ENCODE results near the gene PPP1R7.

The PPP1R7 gene

DNA sequence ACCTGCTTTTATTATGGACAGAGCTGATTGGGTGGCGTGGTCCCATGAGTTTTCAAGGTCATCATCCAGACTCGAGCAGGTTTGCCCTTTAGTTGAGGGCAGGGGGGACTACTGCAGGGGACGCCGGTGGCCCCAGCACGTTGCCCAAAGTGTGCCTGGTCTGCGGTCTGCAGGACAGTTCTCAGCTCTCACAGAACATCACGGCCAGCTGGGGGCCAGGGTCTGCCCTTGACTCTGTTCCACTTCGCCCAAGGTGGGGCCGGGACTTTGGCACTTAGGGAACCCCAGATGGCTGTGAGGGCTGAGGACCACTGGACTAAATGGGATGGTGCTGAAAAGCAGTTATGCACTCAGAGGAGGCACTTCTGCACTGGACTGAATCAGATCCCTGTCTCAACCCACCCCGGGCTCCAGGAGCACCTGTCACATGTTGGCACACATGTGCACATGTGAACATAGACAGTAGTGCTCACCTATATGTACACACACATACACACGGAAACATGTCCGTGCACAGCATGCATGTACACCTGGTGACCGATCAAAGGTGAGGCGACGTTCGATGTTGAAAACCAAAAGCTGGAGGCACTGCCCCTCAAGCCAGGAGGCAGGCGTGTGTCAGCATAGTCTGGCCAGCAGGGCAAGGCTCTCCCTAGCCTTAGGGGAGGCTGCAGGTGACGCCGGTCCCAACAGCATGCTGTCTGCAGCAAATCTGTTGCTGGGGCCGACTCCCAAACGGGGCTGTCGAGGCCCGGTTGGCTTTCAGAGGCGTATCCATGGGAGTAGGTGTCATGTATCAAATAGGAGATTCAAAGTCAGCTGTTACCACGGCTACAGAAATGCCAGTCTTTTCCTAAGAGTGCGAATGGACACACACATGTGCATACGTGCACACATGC is 48.4 kb downstream of the PPP1R7 start:
- DNase-seq = no peak

DNA sequence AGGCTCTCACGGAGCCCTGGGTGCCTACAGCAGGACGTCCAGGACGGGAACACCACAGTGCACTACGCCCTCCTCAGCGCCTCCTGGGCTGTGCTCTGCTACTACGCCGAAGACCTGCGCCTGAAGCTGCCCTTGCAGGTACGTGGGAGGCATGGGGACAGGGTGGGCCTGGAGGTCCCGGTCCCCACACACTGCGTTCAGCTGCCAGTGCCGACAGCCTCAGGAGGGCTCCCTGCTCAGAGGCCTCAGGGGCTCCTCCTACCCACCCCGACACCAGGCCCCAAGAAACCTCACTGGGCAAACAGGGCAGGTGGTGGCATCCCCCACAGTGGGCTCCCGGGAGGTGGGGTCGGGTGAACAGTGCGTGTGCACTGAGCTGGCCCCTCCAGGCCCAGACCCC is 49.0 kb downstream of the PPP1R7 start:
- no peak for DNase-seq

DNA sequence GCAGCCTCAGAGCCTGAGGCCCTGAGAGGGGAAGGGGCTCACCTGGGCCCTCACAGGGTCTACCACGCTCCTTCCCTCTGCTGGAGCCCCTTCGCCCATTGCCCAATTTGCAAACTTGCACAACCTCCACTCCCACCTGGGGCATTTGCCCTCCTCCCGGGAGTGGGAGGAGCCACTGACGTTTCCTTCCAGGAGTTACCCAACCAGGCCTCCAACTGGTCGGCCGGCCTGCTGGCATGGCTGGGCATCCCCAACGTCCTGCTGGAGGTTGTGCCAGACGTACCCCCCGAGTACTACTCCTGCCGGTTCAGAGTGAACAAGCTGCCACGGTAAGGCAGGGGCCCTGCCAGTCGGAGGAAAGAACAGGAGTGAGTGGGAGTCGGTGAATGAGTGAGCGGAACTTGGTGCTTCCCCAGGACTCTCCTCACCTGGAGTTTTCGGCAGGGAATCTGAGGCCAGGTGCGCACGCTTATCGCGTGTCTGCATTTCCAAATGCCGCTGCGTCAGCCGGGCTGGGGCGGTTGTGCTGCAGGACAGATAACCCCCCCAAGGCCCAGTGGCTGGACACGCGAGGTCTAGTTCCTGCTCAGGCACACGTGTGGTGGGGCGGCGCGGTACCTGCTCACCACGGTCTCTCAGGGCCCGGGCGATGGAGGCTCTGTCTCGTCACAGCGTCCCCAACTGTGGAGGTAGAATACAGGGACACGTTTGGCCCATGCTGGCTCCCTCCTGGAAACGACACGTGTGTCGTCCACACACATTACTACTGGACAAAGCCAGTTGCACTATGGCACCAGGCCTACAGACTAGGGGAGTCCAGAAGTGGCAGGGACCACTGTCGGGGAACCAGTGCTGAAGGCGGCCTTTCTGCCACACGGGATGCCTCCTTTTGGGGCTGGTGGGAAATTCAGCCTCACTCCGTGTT is 49.9 kb downstream of the PPP1R7 start:
- no peak for DNase-seq

DNA sequence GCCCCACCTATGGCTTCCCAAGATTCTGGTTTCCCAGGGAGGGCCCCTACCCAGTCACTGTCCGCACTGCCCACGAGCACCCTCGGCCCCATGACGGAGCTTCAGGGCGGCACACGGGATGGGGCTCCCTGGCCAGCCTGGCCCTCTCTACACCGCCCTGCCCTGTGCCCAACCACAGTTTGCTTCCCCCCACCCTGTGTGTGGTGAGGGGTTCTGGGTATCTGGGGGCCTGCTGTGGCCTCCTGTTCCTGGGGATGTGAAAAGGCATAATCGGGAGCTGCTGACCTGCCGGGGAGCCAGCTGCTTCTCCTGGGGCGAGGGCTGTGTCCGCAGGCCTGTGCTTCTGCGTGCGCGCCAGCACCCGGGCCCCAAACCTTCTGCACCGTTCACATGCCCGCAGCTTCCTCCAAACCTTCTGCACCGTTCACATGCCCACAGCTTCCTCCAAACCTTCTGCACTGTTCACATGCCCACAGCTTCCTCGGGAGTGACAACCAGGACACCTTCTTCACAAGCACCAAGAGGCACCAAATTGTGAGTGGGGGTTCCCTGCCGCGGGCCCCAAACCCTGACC is 50.6 kb downstream of the PPP1R7 start:
- no peak for DNase-seq

DNA sequence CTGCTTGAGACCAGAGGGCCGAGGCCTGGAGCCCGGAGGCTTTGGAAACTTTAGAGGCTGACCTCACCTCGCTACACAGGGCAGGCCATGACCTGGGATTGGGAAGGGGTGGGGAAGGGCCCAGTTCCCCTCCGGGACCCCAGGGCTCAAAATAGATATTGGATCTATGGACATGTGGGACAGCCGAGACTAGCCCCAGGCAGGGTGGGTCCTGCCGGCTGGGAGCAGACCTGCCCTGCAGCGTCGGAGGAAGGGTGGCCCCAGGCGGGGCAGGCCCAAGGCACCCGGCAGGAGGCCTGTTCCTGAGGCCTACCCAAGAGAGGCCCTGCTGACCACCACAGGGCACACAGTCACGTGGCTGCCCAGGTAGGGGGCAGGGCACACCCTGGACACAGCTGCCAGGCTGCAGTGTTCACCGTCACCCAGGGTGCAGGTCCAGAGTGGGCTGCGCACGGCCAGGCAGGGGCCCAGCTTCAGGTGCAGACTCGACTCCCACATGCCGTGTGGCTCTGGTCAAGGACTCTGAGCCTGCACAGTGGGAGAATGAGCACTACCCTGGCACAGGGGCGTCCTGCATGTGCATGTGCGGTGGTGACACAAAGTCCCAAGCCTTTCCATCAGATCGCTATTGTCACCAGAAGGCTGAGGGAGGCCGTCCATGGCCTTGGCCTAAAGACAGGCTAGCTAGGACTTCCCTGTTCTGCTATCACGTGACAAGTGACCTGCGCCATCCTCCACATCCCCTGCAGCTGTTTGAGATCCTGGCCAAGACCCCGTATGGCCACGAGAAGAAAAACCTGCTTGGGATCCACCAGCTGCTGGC is 51.4 kb downstream of the PPP1R7 start:
- DNase-seq = no peak

DNA sequence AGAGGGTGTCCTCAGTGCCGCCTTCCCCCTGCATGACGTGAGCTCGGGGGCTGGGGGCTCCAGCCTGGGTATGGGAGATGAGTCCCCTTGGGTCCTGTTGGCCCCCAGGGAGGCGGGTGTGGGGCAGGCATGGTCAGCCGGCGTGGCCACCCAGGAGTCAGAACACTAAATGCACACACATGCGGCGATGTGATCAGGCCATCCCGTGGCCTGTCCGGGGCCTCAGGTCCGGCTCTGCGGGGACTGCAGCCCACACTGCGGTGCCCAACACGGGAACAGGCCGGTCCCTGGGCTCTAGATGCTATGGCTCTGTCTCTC is 52.0 kb downstream of the PPP1R7 start:
- DNase-seq = no peak

DNA sequence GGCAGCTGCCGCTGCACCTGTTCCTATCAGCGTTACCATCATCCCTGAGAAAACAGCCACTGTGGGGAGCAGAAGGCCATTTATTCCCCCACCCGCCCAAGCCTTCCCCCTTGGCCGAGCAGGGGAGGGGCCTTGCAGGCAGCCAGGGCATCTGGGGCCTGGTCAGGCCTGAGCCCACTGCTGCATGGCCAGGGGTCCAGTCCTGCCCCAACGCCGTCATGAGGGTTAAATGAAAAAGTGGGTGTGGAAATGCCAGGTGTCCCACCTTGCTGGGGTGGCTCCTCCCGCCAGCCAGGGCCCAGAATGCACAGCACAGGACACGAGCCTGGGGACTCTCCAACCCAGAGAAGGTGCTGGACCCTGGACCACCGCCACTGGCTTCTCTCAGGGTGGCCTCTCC is 52.4 kb downstream of the PPP1R7 start:
- DNase-seq = no peak

DNA sequence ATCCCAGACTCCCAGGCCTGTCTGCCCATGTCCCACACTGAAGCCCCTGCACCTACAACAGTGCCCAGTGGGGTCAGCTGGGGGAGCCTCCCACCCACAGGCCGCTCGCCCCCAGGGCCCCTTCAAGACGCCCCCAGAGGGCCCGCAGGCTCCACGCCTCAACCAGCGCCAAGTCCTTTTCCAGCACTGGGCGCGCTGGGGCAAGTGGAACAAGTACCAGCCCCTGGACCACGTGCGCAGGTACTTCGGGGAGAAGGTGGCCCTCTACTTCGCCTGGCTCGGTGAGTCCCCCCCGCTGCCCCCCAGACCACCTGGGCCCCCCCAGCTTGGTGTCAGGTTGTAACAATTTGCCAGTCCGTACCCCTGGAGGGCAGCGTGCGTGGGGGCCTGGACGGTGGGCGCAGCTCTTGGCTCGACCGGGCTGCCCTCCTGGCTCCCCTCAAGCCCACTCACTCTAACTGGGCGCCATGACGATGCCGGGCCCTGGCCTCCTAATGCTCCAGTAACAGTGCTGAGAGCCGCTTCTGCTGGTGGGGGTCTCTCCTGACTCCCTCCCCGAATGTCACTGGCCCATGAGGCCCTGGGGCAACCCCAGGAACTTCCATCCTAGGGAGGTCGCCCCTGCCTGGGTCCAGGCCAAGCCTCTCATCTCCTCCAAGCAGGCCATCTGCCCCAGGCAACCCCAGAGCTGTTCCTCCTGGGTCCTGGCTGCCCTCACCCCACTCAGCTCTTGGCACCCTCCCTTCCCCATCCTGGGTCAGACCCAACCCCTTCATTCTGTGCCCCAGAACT is 53.1 kb downstream of the PPP1R7 start:
- DNase-seq = no peak

DNA sequence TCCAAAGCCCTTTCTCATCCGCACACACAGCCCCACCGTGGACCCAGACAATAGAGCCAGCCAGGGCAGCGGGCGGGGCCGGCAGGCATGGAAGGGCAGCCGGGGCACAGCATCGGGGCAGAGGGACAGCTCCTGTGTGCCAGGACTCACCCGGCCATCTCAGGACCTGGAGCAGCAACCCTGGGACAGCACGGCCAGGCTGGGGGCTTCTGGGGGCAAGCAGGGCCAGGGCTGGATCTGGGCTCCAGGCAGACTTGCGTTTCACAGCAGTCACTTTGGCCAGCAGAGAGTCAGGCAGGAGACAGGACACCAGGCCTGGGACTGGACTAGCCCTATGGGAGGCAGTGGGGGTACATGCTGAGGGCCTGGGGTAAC is 53.7 kb downstream of the PPP1R7 start:
- no peak for DNase-seq

DNA sequence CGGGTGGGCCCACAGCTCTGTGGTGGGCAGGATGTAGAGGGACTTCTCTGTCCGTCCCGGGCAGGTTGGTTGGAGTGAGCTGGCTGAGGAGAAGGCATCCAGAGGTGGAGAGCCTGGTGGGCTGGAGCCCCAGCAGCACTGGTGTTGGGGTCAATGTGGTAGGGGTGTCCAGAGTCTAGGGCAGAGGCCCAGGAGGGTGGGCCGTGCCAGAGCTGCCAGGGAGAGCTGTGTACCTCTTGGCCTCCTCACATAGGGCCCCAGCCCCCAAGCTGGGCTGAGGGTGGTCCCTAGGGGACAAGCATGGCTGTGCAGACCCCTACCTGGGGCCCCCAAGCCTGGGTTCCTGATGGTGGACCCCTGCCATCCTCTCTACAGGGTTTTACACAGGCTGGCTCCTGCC is 54.2 kb downstream of the PPP1R7 start:
- no peak for DNase-seq

DNA sequence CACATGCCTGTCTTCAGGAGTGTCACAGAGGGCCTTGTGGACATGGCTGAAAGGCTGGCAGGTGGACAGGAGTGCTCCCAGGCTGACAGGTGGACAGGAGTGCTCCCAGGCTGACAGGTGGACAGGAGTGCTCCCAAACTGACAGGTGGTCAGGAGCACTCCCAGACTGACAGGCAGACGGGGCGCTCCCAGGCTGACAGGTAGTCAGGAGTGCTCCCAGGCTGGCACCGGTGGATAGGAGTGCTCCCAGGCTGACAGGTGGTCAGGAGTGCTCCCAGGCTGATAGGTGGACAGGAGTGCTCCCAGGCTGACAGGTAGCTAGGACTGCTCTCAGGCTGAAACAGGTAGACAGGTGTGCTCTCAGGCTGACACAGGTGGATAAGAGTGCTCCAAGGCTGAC is 54.8 kb downstream of the PPP1R7 start:
- no peak for DNase-seq

DNA sequence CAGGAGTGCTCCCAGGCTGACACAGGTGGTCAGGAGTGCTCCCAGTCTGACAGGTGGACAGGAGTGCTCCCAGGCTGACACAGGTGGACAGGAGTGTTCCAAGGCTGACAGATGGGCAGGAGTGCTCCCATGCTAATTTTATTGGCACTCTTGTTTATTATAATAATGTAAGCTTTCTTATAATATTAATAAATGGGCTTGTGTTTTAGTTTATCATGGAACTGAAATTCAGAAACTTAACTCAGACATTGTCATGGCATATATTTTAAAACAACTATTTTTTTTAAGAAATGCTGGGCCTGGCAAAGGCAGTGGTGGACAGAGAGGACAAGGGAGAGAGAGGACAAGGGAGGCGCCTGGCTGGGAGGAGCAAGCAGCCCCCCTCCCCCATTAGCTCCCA is 56.9 kb downstream of the PPP1R7 start:
- DNase-seq = no peak

DNA sequence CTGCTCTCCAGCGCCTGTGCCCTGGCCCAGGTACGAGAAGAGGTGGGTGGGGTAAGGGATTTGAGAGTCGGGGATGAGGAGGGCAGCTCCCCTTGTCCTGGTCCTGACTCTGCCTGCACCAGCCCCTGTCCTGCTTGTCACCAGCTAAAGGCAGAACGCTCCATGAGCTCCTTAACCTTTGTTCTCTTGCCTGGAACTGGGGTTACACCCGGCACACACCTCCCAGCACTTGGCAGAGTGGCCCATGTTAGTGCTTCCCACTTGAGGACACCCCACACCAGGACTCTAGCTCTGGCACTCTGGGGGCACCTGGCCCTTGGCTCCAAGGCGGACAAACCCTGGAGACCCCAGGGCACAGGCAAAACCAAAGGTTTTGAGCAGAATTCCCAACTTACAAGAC is 57.4 kb downstream of the PPP1R7 start:
- DNase-seq = no peak

DNA sequence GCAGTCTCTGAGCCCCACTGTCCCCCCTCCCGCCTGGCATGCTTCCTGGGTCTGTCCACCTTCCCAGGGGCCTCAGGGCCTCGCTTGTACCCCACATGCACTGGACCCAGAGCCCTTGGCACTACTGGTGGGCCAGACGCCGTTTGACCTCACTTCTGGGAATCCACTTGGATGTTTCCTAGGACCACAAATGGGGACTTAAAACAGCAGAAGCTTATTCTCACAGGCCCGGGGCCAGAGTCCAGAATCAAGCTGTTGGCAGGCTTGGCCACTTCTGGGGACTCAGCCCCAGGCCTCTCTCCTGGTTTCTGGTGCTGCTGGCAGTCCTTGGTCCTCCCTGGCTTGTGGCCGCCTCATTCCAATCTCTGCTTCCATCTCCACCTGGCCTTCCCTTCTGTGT is 57.8 kb downstream of the PPP1R7 start:
- no peak for DNase-seq

DNA sequence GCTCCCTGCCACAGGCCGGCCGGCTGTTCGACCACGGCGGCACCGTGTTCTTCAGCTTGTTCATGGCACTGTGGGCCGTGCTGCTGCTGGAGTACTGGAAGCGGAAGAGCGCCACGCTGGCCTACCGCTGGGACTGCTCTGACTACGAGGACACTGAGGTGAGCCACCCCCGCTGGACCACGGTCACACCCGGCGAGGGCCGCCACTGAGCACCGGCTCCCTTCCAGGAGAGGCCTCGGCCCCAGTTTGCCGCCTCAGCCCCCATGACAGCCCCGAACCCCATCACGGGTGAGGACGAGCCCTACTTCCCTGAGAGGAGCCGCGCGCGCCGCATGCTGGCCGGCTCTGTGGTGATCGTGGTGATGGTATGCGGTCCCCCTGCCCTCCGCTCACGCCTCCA is 59.0 kb downstream of the PPP1R7 start:
- no peak for DNase-seq

DNA sequence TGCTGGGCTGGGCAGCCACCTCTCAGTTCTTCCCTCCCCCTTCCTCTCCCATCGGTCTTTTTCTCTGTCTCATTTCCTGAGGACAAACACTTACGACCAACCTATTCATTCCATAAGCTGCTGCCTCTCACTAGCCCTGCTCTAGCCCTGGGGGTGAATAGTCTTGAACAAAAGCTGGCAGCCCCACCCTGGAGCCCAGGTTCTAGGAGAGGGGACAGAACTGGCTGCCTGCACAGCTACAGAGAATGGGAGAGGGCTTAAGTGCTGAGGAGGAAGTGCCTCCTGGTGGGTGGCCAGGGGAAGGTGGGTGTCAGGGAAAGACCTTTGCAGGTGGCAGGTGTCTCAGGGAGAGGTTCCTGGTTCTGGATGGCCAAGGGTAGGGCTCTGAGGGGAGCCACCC is 61.0 kb downstream of the PPP1R7 start:
- DNase-seq = no peak

DNA sequence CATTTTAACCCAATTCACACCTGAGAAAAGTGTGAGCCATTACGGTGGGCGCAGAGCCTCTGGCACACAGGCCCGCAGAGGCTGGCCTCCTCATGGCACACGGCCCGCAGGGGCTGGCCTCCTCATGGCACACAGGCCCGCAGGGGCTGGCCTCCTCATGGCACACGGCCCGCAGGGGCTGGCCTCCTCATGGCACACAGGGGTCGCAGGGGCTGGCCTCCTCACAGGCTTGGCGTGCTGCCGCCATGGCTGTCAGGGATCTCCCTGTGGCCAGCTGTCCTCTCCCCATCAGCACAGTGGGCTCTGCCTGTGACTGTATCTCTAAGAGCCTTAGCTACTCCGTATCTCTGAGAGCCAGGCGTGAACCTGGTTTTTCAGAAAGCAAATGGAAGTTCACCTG is 62.8 kb downstream of the PPP1R7 start:
- no peak for DNase-seq

DNA sequence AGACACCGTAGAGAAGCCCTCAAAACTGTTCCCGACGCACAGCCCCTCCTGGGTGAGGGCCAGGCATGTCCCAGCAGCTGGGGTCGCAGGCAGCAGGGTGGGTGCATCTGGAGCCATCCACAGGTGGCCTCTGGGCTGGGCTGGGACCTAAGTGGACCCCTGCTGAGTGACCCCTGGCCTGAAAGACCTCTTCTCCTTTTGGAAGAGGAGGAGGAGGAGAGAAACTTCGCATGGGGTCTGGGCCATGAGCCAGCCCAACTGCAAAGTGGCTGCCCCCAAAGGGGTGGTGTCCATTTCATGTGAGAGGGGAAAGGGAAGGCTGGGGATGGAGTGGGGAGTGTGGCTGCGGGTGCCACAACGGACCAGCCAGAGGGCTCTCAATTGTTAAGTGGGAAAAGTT is 63.3 kb downstream of the PPP1R7 start:
- DNase-seq = no peak

DNA sequence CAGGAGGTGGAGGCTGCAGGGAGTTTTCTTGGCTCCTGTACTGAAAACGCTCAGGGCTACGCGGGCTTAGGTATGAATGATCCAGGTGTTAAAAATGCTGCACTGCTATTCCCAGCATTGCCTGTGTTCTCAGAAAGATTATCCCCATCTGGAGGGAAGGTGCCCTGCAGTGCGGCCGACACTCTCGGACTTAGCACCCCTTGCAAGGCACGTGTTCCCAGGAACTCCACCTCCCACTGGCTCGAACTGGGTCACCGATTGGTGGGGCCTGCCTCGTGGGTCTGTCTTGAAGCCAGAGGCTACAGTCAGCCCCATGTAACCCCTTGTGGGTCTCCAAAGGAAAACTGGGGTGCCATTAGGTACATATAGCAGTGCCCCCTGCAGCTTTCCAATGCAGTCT is 63.9 kb downstream of the PPP1R7 start:
- no peak for DNase-seq

DNA sequence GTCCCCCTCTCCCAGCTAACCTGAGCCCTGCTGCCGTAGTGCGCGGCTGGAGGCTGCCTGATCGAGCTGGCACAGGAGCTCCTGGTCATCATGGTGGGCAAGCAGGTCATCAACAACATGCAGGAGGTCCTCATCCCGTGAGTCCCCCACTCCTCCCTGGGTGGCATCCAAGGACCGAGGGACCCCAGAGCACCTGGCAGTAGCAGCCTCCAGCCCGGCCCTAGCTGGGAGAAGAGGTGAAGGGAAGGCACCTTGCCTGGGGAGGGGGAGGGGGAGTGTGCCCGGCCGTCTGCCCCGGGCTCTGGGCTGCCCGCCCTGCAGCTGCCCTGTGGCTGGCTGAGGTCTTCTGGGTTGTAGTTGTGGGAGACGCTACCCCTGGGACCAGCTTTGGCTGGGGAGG is 64.5 kb downstream of the PPP1R7 start:
- DNase-seq = no peak

DNA sequence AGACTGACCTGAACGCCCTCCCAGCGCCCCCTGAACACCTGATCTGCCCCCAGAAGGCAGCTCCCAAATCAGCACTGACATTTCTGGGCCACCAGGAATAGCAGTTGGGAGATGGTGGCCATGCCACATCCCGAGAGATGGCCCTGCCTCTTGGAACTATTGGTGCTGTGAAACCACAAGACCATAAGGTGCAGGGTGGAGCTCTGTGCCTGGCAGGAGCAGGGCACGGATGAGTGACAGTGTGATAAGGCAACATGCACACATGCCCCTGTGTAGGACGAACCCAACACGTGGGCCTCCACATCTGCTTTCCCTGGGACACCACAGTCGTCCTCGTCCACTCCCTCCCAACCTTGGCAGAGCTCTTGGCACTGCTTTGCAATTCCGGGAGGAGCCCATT is 65.2 kb downstream of the PPP1R7 start:
- no peak for DNase-seq

DNA sequence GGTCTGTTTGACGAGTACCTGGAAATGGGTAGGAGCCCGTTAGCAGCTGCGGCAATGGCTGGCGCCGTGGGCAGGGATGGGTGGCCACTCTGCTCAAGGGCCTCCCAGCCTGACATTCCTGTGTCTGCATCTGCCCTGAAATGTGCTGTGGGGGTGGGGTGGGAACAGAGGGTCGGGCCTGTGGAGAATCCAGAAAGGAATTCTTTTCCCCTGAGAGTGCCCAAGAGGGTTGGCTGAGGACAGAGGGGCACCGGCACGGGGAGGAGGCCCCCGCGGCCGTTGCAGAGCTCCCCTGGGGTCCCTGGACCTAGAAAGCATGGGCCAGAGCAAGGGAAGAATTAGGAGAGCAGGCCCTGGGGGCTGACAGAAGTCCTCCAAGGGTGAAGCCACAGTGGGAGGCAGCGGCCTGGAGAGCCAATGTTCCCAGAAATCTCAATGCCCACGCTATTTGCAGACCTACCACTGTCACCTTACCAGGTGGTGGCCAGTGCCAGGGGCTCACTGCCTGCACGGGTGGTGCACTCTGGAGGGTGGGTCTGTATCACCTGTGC is 66.0 kb downstream of the PPP1R7 start:
- no peak for DNase-seq

Data from activated CD4-positive, alpha-beta T cell treated with anti-CD3 and anti-CD28 coated beads, Interleukin-2, amount 50 U/mL, for 1 hour (primary cell).